Endothelial cell of umbilical vein (primary cell): Measurements from ENCODE around the gene LSM5. TPM values are rescaled to one million over a fixed set of nuclear protein-coding genes. Genes with fewer than 3 reads are reported as not detected.

Source experiments
- BruUV-seq: library from RNA; stranded (reverse); fragments of 400-500 nt; replicated peaks from 2 replicates; lab custom pipeline; 2021; lab: Mats Ljungman, UMichigan
- CTCF ChIA-PET: fragments of 300-600, 350-600 bp; sonication (Branson Sonifier 250); formaldehyde crosslinking; loops from one replicate; lab custom pipeline; 2021; ENCODE audit warnings: antibody characterized with exemption, inconsistent platforms; lab: Charles Lee
- POLR2A ChIA-PET: fragments of 300-600, 350-600 bp; sonication (Branson Sonifier 250); formaldehyde crosslinking; loops from one replicate; lab custom pipeline; 2021; ENCODE audit warnings: antibody characterized with exemption, inconsistent platforms; lab: Charles Lee
- DNase-seq: peaks from one replicate; pipeline ENCODE4 v3.0.0-alpha.2; 2011; ENCODE audit warnings: low read depth, low spot score
- FAIRE-seq: peaks from 2 replicates; lab custom pipeline; 2011; peaks lifted over from hg19 to GRCh38; lab: Jason Lieb, UNC
- H2AFZ ChIP-seq: 2 replicates; pipeline ENCODE4 v1.6.0; 2012; ENCODE audit warnings: low read depth, low read length, control low read depth, inconsistent platforms
- H3K27ac ChIP-seq: 2 replicates; pipeline ENCODE4 v1.5.1; 2011; ENCODE audit warnings: low read depth, mild to moderate bottlenecking, control low read depth, low read length, moderate library complexity; ENCODE audit not compliant: insufficient read depth
- H3K27me3 ChIP-seq, 2 experiments: 2 replicates each; pipeline versions ENCODE4 v1.6.0 to v1.6.1; 2011; ENCODE audit warnings: low read length in 2 of 2, mixed read lengths in 1 of 2; ENCODE audit not compliant: control insufficient read depth in 2 of 2, insufficient read depth in 2 of 2
- H3K36me3 ChIP-seq, 2 experiments: 2 replicates in 1 of 2; 3 replicates in 1 of 2; pipeline ENCODE4 v1.5.1; 2011; ENCODE audit warnings: low read length in 2 of 2, mild to moderate bottlenecking in 1 of 2, moderate library complexity in 1 of 2; ENCODE audit not compliant: control insufficient read depth in 2 of 2, insufficient read depth in 2 of 2; ENCODE audit errors: extremely low read depth in 1 of 2
- H3K4me1 ChIP-seq: 3 replicates; pipeline ENCODE4 v1.5.1; 2011; ENCODE audit warnings: mild to moderate bottlenecking, low read length; ENCODE audit not compliant: control insufficient read depth, insufficient read depth; ENCODE audit errors: extremely low read depth
- H3K4me2 ChIP-seq: 2 replicates; pipeline ENCODE4 v1.6.1; 2011; ENCODE audit warnings: low read length, control low read depth, mixed read lengths; ENCODE audit not compliant: insufficient read depth
- H3K4me3 ChIP-seq, 3 experiments: fragments of 200-600 bp in 1 of 3; sonication (generic), shearing (Covaris generic) in 1 of 3; replicated peaks in 1 of 3; 2 replicates each; pipeline ENCODE4 v1.5.1; 2011 to 2016; ENCODE audit warnings: control low read depth in 3 of 3, low read length in 3 of 3, mild to moderate bottlenecking in 2 of 3, inconsistent platforms in 1 of 3, low read depth in 1 of 3, moderate library complexity in 1 of 3; ENCODE audit not compliant: insufficient read depth in 1 of 3
- H3K79me2 ChIP-seq: 2 replicates; pipeline ENCODE4 v1.6.0; 2012; ENCODE audit warnings: low read length, inconsistent platforms; ENCODE audit not compliant: control insufficient read depth, insufficient read depth
- H3K9ac ChIP-seq: replicated peaks from 2 replicates; pipeline ENCODE3; 2011; ENCODE audit warnings: low read length, control low read depth; ENCODE audit not compliant: insufficient read depth; ENCODE audit errors: extremely low read depth
- H3K9me1 ChIP-seq: replicated peaks from 3 replicates; pipeline ENCODE4 v1.6.0; 2011; ENCODE audit warnings: mild to moderate bottlenecking, low read length; ENCODE audit not compliant: control insufficient read depth, insufficient read depth; ENCODE audit errors: extremely low read depth
- H3K9me3 ChIP-seq: replicated peaks from 2 replicates; pipeline ENCODE4 v1.5.1; 2012; ENCODE audit warnings: low read length, inconsistent platforms; ENCODE audit not compliant: control insufficient read depth, insufficient read depth
- H4K20me1 ChIP-seq: replicated peaks from 2 replicates; pipeline ENCODE3; 2011; ENCODE audit warnings: mild to moderate bottlenecking, low read length; ENCODE audit not compliant: control insufficient read depth, insufficient read depth; ENCODE audit errors: extremely low read depth
- CTCF ChIP-seq, 2 donors: IDR thresholded peaks; 1 replicate in 1 of 2; 2 replicates in 1 of 2; pipeline ENCODE4 v1.5.1; 2011; ENCODE audit warnings: low read length in 2 of 2, mild to moderate bottlenecking in 2 of 2, moderate library complexity in 2 of 2, control low read depth in 1 of 2, inconsistent platforms in 1 of 2, low read depth in 1 of 2; ENCODE audit not compliant: insufficient read depth in 1 of 2; ENCODE audit errors: extremely low read depth in 1 of 2
- EZH2 ChIP-seq: IDR thresholded peaks from 2 replicates; pipeline ENCODE4 v1.6.1; 2012; ENCODE audit warnings: borderline replicate concordance, low read depth, mild to moderate bottlenecking, moderate library complexity, low read length, inconsistent platforms; ENCODE audit not compliant: severe bottlenecking
- FOS ChIP-seq: IDR thresholded peaks from 2 replicates; pipeline ENCODE4 v1.6.1; 2011; ENCODE audit warnings: mild to moderate bottlenecking, low read length, moderate library complexity, borderline replicate concordance; ENCODE audit not compliant: insufficient read depth
- GATA2 ChIP-seq: IDR thresholded peaks from 2 replicates; pipeline ENCODE4 v1.7.0; 2011; ENCODE audit warnings: low read depth, mild to moderate bottlenecking, moderate library complexity, mixed read lengths, low read length; ENCODE audit not compliant: insufficient read length, insufficient read depth
- JUN ChIP-seq: IDR thresholded peaks from 2 replicates; pipeline ENCODE4 v1.6.1; 2011; ENCODE audit warnings: borderline replicate concordance, low read depth; ENCODE audit not compliant: insufficient read length, insufficient read depth
- MAX ChIP-seq: IDR thresholded peaks from 2 replicates; pipeline ENCODE4 v1.6.1; 2011; ENCODE audit not compliant: insufficient read depth, insufficient read length
- MYC ChIP-seq: IDR thresholded peaks from one replicate; pipeline ENCODE4 v1.6.1; 2011; ENCODE audit warnings: mild to moderate bottlenecking, low read depth, low read length
- POLR2A ChIP-seq: IDR thresholded peaks from 2 replicates; pipeline ENCODE4 v1.6.1; 2012; ENCODE audit warnings: low read depth, mild to moderate bottlenecking, control low read depth, low read length
- POLR2AphosphoS5 ChIP-seq: IDR thresholded peaks from 2 replicates; pipeline ENCODE4 v1.6.1; 2012; ENCODE audit warnings: low read depth, mild to moderate bottlenecking, control low read depth, low read length, moderate library complexity; ENCODE audit not compliant: insufficient read depth
- dilution Hi-C: fragments of 300-500 bp; cut with MboI; formaldehyde crosslinking; loops from one replicate; pipeline ENCODE4 v1.15.0; 2019; ENCODE audit warnings: low sequenced_read_pairs; ENCODE audit not compliant: extremely low pct_ligation_motif_present
- intact Hi-C: fragments of 100-400 bp; cut with micrococcal nuclease; formaldehyde crosslinking; loops from one replicate; pipeline ENCODE4 v1.10.0; 2022
- polyA plus RNA-seq, 4 experiments: library from polyadenylated mRNA; depleted of rRNA in 3 of 4; stranded (reverse) in 3 of 4; unstranded in 1 of 4; fragments of >200 nt; gene quantifications; 2 replicates each; pipeline versions ENCODE4 v1.2.1 to v1.2.3, GENCODE V29; 2011 to 2012; ENCODE audit warnings: missing spikeins in 1 of 4
- total RNA-seq: library from RNA; stranded (reverse); gene quantifications from 2 replicates; pipeline ENCODE4 v1.2.3, GENCODE V29; 2021

LSM5 gene
- total and polyA plus RNA-seq, 2 donors (not counting 3 experiments of a cell fraction or from before 2014, with no cell fraction given), result 36.3 to 68.1 TPM

GRCh38 chr7:32536016-32536415 is 45.8 kb upstream of the LSM5 start:
- Histone ChIP-seq H3K9me1 (no peaks in the 10 kb centered on the region), H3K79me2 (peaks cover 33% of the 10 kb centered on the region), H2AFZ (no peak overlapping the region), H3K9ac (no peak overlapping the region), H3K4me2 (no peak overlapping the region), H3K4me1 (peaks cover 9% of the 10 kb centered on the region), H3K27ac (no peak overlapping the region), H3K36me3 (no peaks in the 10 kb centered on the region), H3K27me3 (no peaks in the 10 kb centered on the region), H3K4me3 (no peak overlapping the region), H4K20me1 (no peaks in the 10 kb centered on the region), H3K9me3 (no peaks in the 10 kb centered on the region)
- dilution Hi-C loops (no loop called here), intact Hi-C loops (loop anchor here (1.0 to 2.0 kb wide), 2 partner anchors 41 to 51 kb away; partner anchors contain the start of gene AVL9)
- BruUV-seq, result no TSS peak
- ChIA-PET POLR2A (no interaction called here), CTCF (no interaction called here)
- TF ChIP-seq POLR2AphosphoS5 (no peak), JUN (no peak), GATA2 (no peak), EZH2 (no peak), POLR2A (no peak), MYC (no peak), MAX (no peak), CTCF (IDR thresholded peaks at IDR 0.05; ENCODE audit: extremely low read depth in 1 of 2, insufficient read depth in 1 of 2, low read depth in 1 of 2, low read length in 2 of 2) (no peak), FOS (no peak)
- no peak for FAIRE-seq
- no peak for DNase-seq
